HepG2 (cell line): ENCODE data around the gene ECSCR. TPM values are rescaled to one million over a fixed set of nuclear protein-coding genes. Genes with fewer than 3 reads are reported as not detected.

Source experiments
- ATAC-seq: fragments of 200-7000 bp; cut with Tn5 transposase; 3 replicates; pipeline ENCODE4 v1.9.1; 2020; ENCODE audit warnings: mild to moderate bottlenecking, moderate library complexity
- BruUV-seq: library from RNA; stranded (reverse); fragments of 400-500 nt; replicated peaks from 2 replicates; lab custom pipeline; 2021; lab: Mats Ljungman, UMichigan
- CTCF ChIA-PET: fragments of 300-600 bp; formaldehyde crosslinking; extraction: SDS; loops from one replicate; lab custom pipeline; 2021; ENCODE audit warnings: low total read pairs, inconsistent platforms, low intra/inter-chr PET ratio; lab: Yijun Ruan, JAX
- POLR2A ChIA-PET: fragments of 350-600 bp; sonication (Branson Sonifier 250); formaldehyde crosslinking; loops from one replicate; lab custom pipeline; 2020; ENCODE audit warnings: antibody characterized with exemption, inconsistent platforms; lab: Yijun Ruan, JAX
- DNase-seq: peaks from one replicate; pipeline ENCODE4 v3.0.0-alpha.2; 2015; ENCODE audit warnings: low spot score
- FAIRE-seq: peaks from 3 replicates; lab custom pipeline; 2011; peaks lifted over from hg19 to GRCh38; lab: Jason Lieb, UNC
- H2AFZ ChIP-seq: one replicate; pipeline ENCODE4 v1.6.1; 2011; ENCODE audit warnings: low read length, inconsistent platforms
- H3K27ac ChIP-seq: fragments of 300-600 bp; 3 replicates; pipeline ENCODE4 v1.8.0; 2011; ENCODE audit warnings: mixed run types, mild to moderate bottlenecking, mixed read lengths, low read length, inconsistent platforms; ENCODE audit not compliant: insufficient read depth; ENCODE audit errors: extremely low read length
- H3K27me3 ChIP-seq, 2 experiments: fragments of 200-600 bp in 1 of 2; 2 replicates in 1 of 2; 3 replicates in 1 of 2; pipeline versions ENCODE4 v1.6.0 to v1.8.0; 2011; ENCODE audit warnings: low read length in 2 of 2, mild to moderate bottlenecking in 2 of 2, moderate library complexity in 2 of 2, inconsistent platforms in 1 of 2; ENCODE audit not compliant: insufficient read depth in 2 of 2, control insufficient read depth in 1 of 2
- H3K36me3 ChIP-seq, 2 experiments: fragments of 200-600 bp in 1 of 2; replicated peaks in 1 of 2; 2 replicates in 1 of 2; 3 replicates in 1 of 2; pipeline versions ENCODE4 v1.5.1 to v1.8.0; 2011; ENCODE audit warnings: low read length in 2 of 2, inconsistent platforms in 1 of 2; ENCODE audit not compliant: insufficient read depth in 2 of 2, control insufficient read depth in 1 of 2
- H3K4me1 ChIP-seq: 2 replicates; pipeline ENCODE4 v1.5.1; 2012; ENCODE audit warnings: low read length, inconsistent platforms; ENCODE audit not compliant: insufficient read depth
- H3K4me2 ChIP-seq: 2 replicates; pipeline ENCODE4 v1.6.0; 2011; ENCODE audit warnings: low read depth, low read length, inconsistent platforms
- H3K4me3 ChIP-seq, 3 experiments: fragments of 200-600 bp in 1 of 3; sonication (generic), shearing (Covaris generic) in 1 of 3; replicated peaks in 1 of 3; 2 replicates each; pipeline ENCODE4 v1.5.1; 2011 to 2016; ENCODE audit warnings: low read length in 3 of 3, inconsistent platforms in 2 of 3, low read depth in 2 of 3, mild to moderate bottlenecking in 2 of 3, control low read depth in 1 of 3, mixed read lengths in 1 of 3; ENCODE audit not compliant: insufficient read depth in 1 of 3
- H3K79me2 ChIP-seq: one replicate; pipeline ENCODE4 v1.6.1; 2011; ENCODE audit warnings: low read length, inconsistent platforms; ENCODE audit not compliant: insufficient read depth
- H3K9ac ChIP-seq: 2 replicates; pipeline ENCODE4 v1.6.0; 2011; ENCODE audit warnings: mild to moderate bottlenecking, low read depth, low read length, inconsistent platforms; ENCODE audit not compliant: insufficient read depth
- H3K9me3 ChIP-seq: 2 replicates; pipeline ENCODE4 v1.5.1; 2012; ENCODE audit warnings: mild to moderate bottlenecking, low read length
- H4K20me1 ChIP-seq: 2 replicates; pipeline ENCODE4 v1.6.0; 2011; ENCODE audit warnings: inconsistent platforms, mild to moderate bottlenecking, low read length, moderate library complexity; ENCODE audit not compliant: insufficient read depth
- HOMEZ ChIP-seq: IDR thresholded peaks from 2 replicates; pipeline ENCODE4 v1.6.1; 2016; ENCODE audit warnings: low read depth
- MBD4 ChIP-seq: IDR thresholded peaks from 2 replicates; pipeline ENCODE4 v1.6.1; 2012; ENCODE audit warnings: low read length, inconsistent platforms, borderline replicate concordance
- NCOA5 ChIP-seq: sonication (generic); formaldehyde crosslinking; IDR thresholded peaks from 2 replicates; pipeline ENCODE4 v1.4.0; 2020; ENCODE audit warnings: missing genetic modification reagents
- NFKBIZ ChIP-seq: IDR thresholded peaks from 2 replicates; pipeline ENCODE4 v1.6.1; 2018; ENCODE audit warnings: missing genetic modification reagents, missing compliant biosample characterization
- NFYB ChIP-seq: sonication (generic); formaldehyde crosslinking; IDR thresholded peaks from 2 replicates; pipeline ENCODE4 v1.4.0; 2020; ENCODE audit warnings: missing genetic modification reagents
- PLRG1 ChIP-seq: fragments of 450-650 bp; conservative IDR thresholded peaks from 2 replicates; pipeline ENCODE4 v1.6.1; 2016
- RBAK ChIP-seq: sonication (generic); formaldehyde crosslinking; IDR thresholded peaks from 2 replicates; pipeline ENCODE4 v1.5.1; 2020; ENCODE audit warnings: mild to moderate bottlenecking, missing genetic modification reagents
- SRF ChIP-seq: IDR thresholded peaks from 2 replicates; pipeline ENCODE4 v1.6.1; 2011; ENCODE audit warnings: mild to moderate bottlenecking, low read depth, low read length, moderate library complexity
- TRAFD1 ChIP-seq: sonication (generic); formaldehyde crosslinking; IDR thresholded peaks from 2 replicates; pipeline ENCODE4 v1.5.1; 2020; ENCODE audit warnings: missing genetic modification reagents, mild to moderate bottlenecking, borderline replicate concordance
- ZKSCAN1 ChIP-seq: fragments of 150-350 bp; IDR thresholded peaks from 2 replicates; pipeline ENCODE4 v1.6.1; 2014; ENCODE audit warnings: low read length
- ZNF329 ChIP-seq: sonication (generic); formaldehyde crosslinking; IDR thresholded peaks from 2 replicates; pipeline ENCODE4 v1.9.0; 2021; ENCODE audit warnings: low read depth, mild to moderate bottlenecking, missing genetic modification reagents
- WGBS: methylation state at CpG from one replicate; pipeline ENCODE4 v1.1.6; 2017; ENCODE audit warnings: low lambda C conversion rate; 5-methylcytosine and 5-hydroxymethylcytosine counted together
- in situ Hi-C: cut with HindIII; loops from 2 replicates; pipeline ENCODE4 v1.10.0; 2017; ENCODE audit warnings: low pct_unique_long_range_greater_than_20kb; ENCODE audit not compliant: extremely low pct_ligation_motif_present
- intact Hi-C: fragments of 100-400 bp; cut with micrococcal nuclease; formaldehyde crosslinking; loops from one replicate; pipeline ENCODE4 v1.10.0; 2022; ENCODE audit not compliant: unreplicated experiment
- polyA plus RNA-seq, 8 experiments: library from polyadenylated mRNA; depleted of rRNA in 3 of 8; stranded (reverse) in 7 of 8; unstranded in 1 of 8; fragments of >200 nt; fragmentation: Illumina TruSeq in 4 of 8; extraction: Trizol in 4 of 8; gene quantifications; 2 replicates each; pipeline versions ENCODE4 v1.2.1 to v1.2.3, GENCODE V29; 2011 to 2016; ENCODE audit warnings: low read depth in 4 of 8, missing spikeins in 1 of 8, mixed read lengths in 1 of 8; ENCODE audit not compliant: insufficient read depth in 1 of 8
- total RNA-seq, 5 experiments: library from RNA; depleted of rRNA; stranded (reverse); fragments of >200 nt; fragmentation: Illumina TruSeq; extraction: Trizol; gene quantifications; 2 replicates each; pipeline ENCODE4 v1.2.3, GENCODE V29; 2016; ENCODE audit warnings: low read depth in 1 of 5
- TF ChIP-seq, protein P1 (sequence below): sonication (generic); formaldehyde crosslinking; IDR thresholded peaks from 2 replicates; pipeline ENCODE4 v1.8.0; 2022; ENCODE audit warnings: mild to moderate bottlenecking, missing genetic modification reagents, moderate library complexity
- TF ChIP-seq, protein P2 (sequence below): IDR thresholded peaks from 2 replicates; pipeline ENCODE4 v1.6.1; 2016; ENCODE audit warnings: missing compliant biosample characterization, missing genetic modification reagents, borderline replicate concordance

The ECSCR gene
- total and polyA plus RNA-seq, 2 of the 13 experiments (the other 11 are each of a cell fraction or from before 2014, with no cell fraction given): 0.18 TPM; not detected in 1

- H3K9me3 ChIP-seq: no peaks in the 10 kb centered on the region
- no peak for TF ChIP-seq SRF
- TF ChIP-seq HOMEZ (CRISPR knock-in tag): no peak
- no peak for TF ChIP-seq NFKBIZ
- no peak for TF ChIP-seq RBAK
- TF ChIP-seq, all 625 proteins: peak for 0
Observed at GRCh38 chr5:139495638-139496435, 33.3 kb upstream of the ECSCR start.

GRCh38 chr5:139494832-139495231 is 32.3 kb upstream of the ECSCR start:
- no TSS peak for BruUV-seq
- no peak overlapping the region for H2AFZ ChIP-seq
- FAIRE-seq (no peak), DNase-seq (no peak), ATAC-seq (no peak)
- H3K27me3 ChIP-seq: no peaks in the 10 kb centered on the region
- no peaks in the 10 kb centered on the region for H3K9me3 ChIP-seq
- no peaks in the 10 kb centered on the region for H3K79me2 ChIP-seq
- no peak overlapping the region for H3K4me2 ChIP-seq
- no peak overlapping the region for H3K9ac ChIP-seq
- in situ Hi-C loops (no loop called here), intact Hi-C loops (no loop called here)
- no peak overlapping the region for H3K27ac ChIP-seq
- ChIA-PET POLR2A (interaction anchor here (1.0 to 1.7 kb wide), 3 partner anchors 9 to 55 kb away, joined by 3 to 11 read pairs (median 3); partner anchors contain the start of gene DNAJC18), CTCF (no interaction called here)
- H3K4me1 ChIP-seq: 0 out of 2 replicates have a peak, but pooled peaks cover 10% of the 10 kb centered on the region
- H4K20me1 ChIP-seq: no peaks in the 10 kb centered on the region
- H3K36me3 ChIP-seq: no peaks in the 10 kb centered on the region
- H3K4me3 ChIP-seq: no peak overlapping the region
- no peak for TF ChIP-seq TRAFD1 (CRISPR knock-in tag)
- TF ChIP-seq MBD4: no peak
- TF ChIP-seq, protein P1, sequence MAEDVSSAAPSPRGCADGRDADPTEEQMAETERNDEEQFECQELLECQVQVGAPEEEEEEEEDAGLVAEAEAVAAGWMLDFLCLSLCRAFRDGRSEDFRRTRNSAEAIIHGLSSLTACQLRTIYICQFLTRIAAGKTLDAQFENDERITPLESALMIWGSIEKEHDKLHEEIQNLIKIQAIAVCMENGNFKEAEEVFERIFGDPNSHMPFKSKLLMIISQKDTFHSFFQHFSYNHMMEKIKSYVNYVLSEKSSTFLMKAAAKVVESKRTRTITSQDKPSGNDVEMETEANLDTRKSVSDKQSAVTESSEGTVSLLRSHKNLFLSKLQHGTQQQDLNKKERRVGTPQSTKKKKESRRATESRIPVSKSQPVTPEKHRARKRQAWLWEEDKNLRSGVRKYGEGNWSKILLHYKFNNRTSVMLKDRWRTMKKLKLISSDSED: no peak
- TF ChIP-seq ZKSCAN1: no peak
- TF ChIP-seq PLRG1: no peak
- TF ChIP-seq, protein P2, sequence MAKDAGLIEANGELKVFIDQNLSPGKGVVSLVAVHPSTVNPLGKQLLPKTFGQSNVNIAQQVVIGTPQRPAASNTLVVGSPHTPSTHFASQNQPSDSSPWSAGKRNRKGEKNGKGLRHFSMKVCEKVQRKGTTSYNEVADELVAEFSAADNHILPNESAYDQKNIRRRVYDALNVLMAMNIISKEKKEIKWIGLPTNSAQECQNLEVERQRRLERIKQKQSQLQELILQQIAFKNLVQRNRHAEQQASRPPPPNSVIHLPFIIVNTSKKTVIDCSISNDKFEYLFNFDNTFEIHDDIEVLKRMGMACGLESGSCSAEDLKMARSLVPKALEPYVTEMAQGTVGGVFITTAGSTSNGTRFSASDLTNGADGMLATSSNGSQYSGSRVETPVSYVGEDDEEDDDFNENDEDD (CRISPR knock-in tag): no peak
- no peak for TF ChIP-seq ZNF329 (CRISPR knock-in tag)
- TF ChIP-seq NCOA5 (CRISPR knock-in tag): no peak
- no peak for TF ChIP-seq NFYB (CRISPR knock-in tag)

More at GRCh38 chr5:139495638-139496435, 33.3 kb upstream of the ECSCR start:
- H3K9ac ChIP-seq: no peak overlapping the region
- WGBS: 98% methylated on average over 3 of the region's 3 CpGs
- ChIA-PET CTCF (no interaction called here), POLR2A (interaction anchor here (1.0 to 1.7 kb wide), 3 partner anchors 8 to 56 kb away, joined by 3 to 11 read pairs (median 3); partner anchors contain the start of gene DNAJC18)
- ATAC-seq (no peak), DNase-seq (no peak), FAIRE-seq (no peak)
- H3K27me3 ChIP-seq: no peaks in the 10 kb centered on the region
- no peaks in the 10 kb centered on the region for H4K20me1 ChIP-seq
- H3K79me2 ChIP-seq: no peaks in the 10 kb centered on the region
- H2AFZ ChIP-seq: no peak overlapping the region
- no peak overlapping the region for H3K4me3 ChIP-seq
- in situ Hi-C loops (no loop called here), intact Hi-C loops (no loop called here)
- BruUV-seq: no TSS peak
- H3K4me1 ChIP-seq: 0 out of 2 replicates have a peak, but pooled peaks cover 10% of the 10 kb centered on the region
- H3K4me2 ChIP-seq: no peak overlapping the region
- no peaks in the 10 kb centered on the region for H3K36me3 ChIP-seq
- no peak overlapping the region for H3K27ac ChIP-seq
